Fibroblast of pulmonary artery (primary cell): ENCODE measurements around the gene SPSB1.

Experiments
- DNase-seq: peaks from one replicate; pipeline ENCODE4 v3.0.0-alpha.2; 2010; ENCODE audit warnings: low read depth
- H3K4me3 ChIP-seq: replicated peaks from 2 replicates; pipeline ENCODE4 v1.5.1; 2011; ENCODE audit warnings: low read depth, mild to moderate bottlenecking, control low read depth, low read length, moderate library complexity
- CTCF ChIP-seq: IDR thresholded peaks from 2 replicates; pipeline ENCODE4 v1.5.1; 2011; ENCODE audit warnings: mild to moderate bottlenecking, control low read depth, low read length, inconsistent platforms; ENCODE audit errors: missing control alignments

SPSB1 gene

GRCh38 chr1:9410737-9411297, 118.1 kb downstream of the SPSB1 start:
- TF ChIP-seq CTCF, result no peak
- peak; percentile 52 for DNase-seq

GRCh38 chr1:9413071-9413876, 120.6 kb downstream of the SPSB1 start:
- H3K4me3 ChIP-seq, result no peak overlapping the region
- peak; percentile 83 for DNase-seq
- no peak for TF ChIP-seq CTCF

More at GRCh38 chr1:9410737-9411297, 118.1 kb downstream of the SPSB1 start:
- H3K4me3 ChIP-seq, result no peak overlapping the region

- H3K4me3 ChIP-seq, result no peak overlapping the region
- peak; percentile 66 for DNase-seq
- TF ChIP-seq CTCF, result no peak
Observed at GRCh38 chr1:9413877-9414213, 121.2 kb downstream of the SPSB1 start.

GRCh38 chr1:9416506-9416905, 123.8 kb downstream of the SPSB1 start:
- no peak overlapping the region for H3K4me3 ChIP-seq
- no peak for TF ChIP-seq CTCF
- no peak for DNase-seq

- DNase-seq, result no peak
- H3K4me3 ChIP-seq, result no peak overlapping the region
- TF ChIP-seq CTCF, result no peak
Observed at GRCh38 chr1:9416918-9417500, 124.3 kb downstream of the SPSB1 start.

GRCh38 chr1:9417695-9418094, 125.0 kb downstream of the SPSB1 start:
- TF ChIP-seq CTCF, result no peak
- no peak overlapping the region for H3K4me3 ChIP-seq
- DNase-seq, result no peak
